Cardiac septum (tissue), 1 donor: ENCODE results near the gene D2HGDH. TPM values are rescaled to one million over a fixed set of nuclear protein-coding genes. Genes with fewer than 3 reads are reported as not detected.
"Not testable (repeated sequence)": the region's sequence is repeated elsewhere in the genome, so short reads cannot be mapped to it uniquely, and the experiment has no call there.

Experiments
- DNase-seq: peaks from one replicate; pipeline ENCODE4 v3.0.0-alpha.2; 2020; ENCODE audit warnings: low spot score
- intact Hi-C: fragments of 100-400 bp; cut with DNase I; formaldehyde crosslinking; loops from one replicate; pipeline ENCODE4 v1.14.0; 2022
- total RNA-seq: library from RNA; stranded (reverse); fragmentation: NEBNext Ultra II Directional; extraction: Animal tissue kit (Norgen Biotek cat#: 25700); gene quantifications from one replicate; pipeline ENCODE4 v1.2.1, GENCODE V29; 2021
- donor health status: DM: no; HTN: no; CAD: no.

D2HGDH gene
- total RNA-seq, 1 donor from 2014 or later, result 15.7 TPM

GRCh38 chr2:241724259-241724974 lies 10.0 kb upstream of the D2HGDH start:
- no peak for DNase-seq
- intact Hi-C loops, result no loop called here

GRCh38 chr2:241724975-241725870 lies 9.2 kb upstream of the D2HGDH start:
- intact Hi-C loops, result no loop called here
- no peak for DNase-seq

- intact Hi-C loops, result no loop called here
- no peak for DNase-seq
Measured at GRCh38 chr2:241726459-241726858, 8.0 kb upstream of the D2HGDH start.

- DNase-seq, result no peak
- intact Hi-C loops, result no loop called here
Measured at GRCh38 chr2:241728000-241728399, 6.4 kb upstream of the D2HGDH start.

- intact Hi-C loops, result no loop called here
- DNase-seq, result no peak
Measured at GRCh38 chr2:241728627-241729026, 5.8 kb upstream of the D2HGDH start.

- no peak for DNase-seq
- intact Hi-C loops, result no loop called here
Measured at GRCh38 chr2:241729868-241730267, 4.6 kb upstream of the D2HGDH start.

- no peak for DNase-seq
- intact Hi-C loops, result no loop called here
Measured at GRCh38 chr2:241730671-241731293, 3.6 kb upstream of the D2HGDH start.

GRCh38 chr2:241732513-241733186 lies 1.8 kb upstream of the D2HGDH start:
- DNase-seq, intact Hi-C loops: not testable (repeated sequence)

- intact Hi-C loops, result loop anchor here (2.0 kb wide), 1 partner anchor 31 kb away; the partner anchor contains the start of gene ING5
- no peak for DNase-seq
Measured at GRCh38 chr2:241733391-241734207, 831 bp upstream of the D2HGDH start.

GRCh38 chr2:241734208-241734466 lies 293 bp upstream of the D2HGDH start:
- intact Hi-C loops, result loop anchor here (2.0 kb wide), 1 partner anchor 31 kb away; the partner anchor contains the start of gene ING5

GRCh38 chr2:241736111-241736510 lies 1.7 kb downstream of the D2HGDH start:
- DNase-seq, result no peak
- intact Hi-C loops, result loop anchor here (5.0 kb wide), 1 partner anchor 141 kb away; no protein-coding TSS in a partner anchor

More at GRCh38 chr2:241734208-241734466, 293 bp upstream of the D2HGDH start:
- DNase-seq, result no peak

- intact Hi-C loops, result loop anchor here (5.0 kb wide), 1 partner anchor 139 kb away; no protein-coding TSS in a partner anchor
- DNase-seq, result no peak
Measured at GRCh38 chr2:241738040-241738686, 3.7 kb downstream of the D2HGDH start.

GRCh38 chr2:241739177-241739576 lies 4.7 kb downstream of the D2HGDH start:
- intact Hi-C loops, result loop anchor here (5.0 kb wide), 1 partner anchor 138 kb away; no protein-coding TSS in a partner anchor
- no peak for DNase-seq

- intact Hi-C loops, result loop anchor here (5.0 kb wide), 1 partner anchor 138 kb away; no protein-coding TSS in a partner anchor
- DNase-seq, result no peak
Measured at GRCh38 chr2:241739651-241740050, 5.2 kb downstream of the D2HGDH start.

- intact Hi-C loops, result no loop called here
- no peak for DNase-seq
Measured at GRCh38 chr2:241741016-241741415, 6.6 kb downstream of the D2HGDH start.

- intact Hi-C loops, result no loop called here
- no peak for DNase-seq
Measured at GRCh38 chr2:241742320-241742939, 8.0 kb downstream of the D2HGDH start.

GRCh38 chr2:241743008-241743407 lies 8.6 kb downstream of the D2HGDH start:
- DNase-seq, intact Hi-C loops: not testable (repeated sequence)

- intact Hi-C loops, result no loop called here
- DNase-seq, result no peak
Measured at GRCh38 chr2:241743620-241744019, 9.2 kb downstream of the D2HGDH start.
